ENCODE results near the gene HOMER2. TPM values are rescaled to one million over a fixed set of nuclear protein-coding genes. Genes with fewer than 3 reads are reported as not detected.

The HOMER2 gene
- total RNA-seq, 4 donors from 2014 or later: 0.40 to 25.1 (median 6.1) TPM

DNA sequence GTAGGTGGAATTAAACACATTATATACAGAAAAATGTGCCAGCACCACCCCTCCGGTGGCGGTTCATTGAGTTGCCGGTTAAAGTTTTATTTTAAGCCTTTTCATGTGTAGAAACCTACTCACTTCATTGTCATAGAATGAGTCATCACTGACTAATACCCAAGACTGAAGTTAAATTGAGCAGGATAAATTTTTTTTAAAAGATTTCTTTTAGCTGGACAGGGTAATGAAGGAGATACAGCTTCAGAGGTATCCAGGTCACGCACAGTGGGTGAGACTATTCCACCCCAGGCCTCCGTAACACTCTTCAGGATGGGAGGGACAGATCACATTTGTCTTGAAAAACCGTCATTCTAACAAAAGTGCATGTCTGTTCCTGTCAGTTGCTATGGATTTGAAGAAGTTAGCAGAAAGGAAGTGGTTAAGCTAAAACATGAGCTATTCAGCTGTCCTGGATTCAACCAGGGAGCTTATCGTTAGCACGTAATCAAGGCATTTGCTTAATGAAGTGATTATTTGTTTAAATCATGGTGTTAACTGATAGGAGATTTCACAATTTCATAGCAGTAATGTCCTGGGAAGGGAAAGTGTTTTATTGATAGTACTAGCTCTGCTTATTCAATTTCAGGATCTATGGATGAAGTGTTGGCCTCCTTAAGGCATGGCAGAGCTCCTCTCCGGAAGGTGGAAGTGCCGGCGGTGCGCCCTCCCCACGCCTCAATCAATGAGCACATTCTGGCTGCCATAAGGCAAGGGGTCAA is 119.7 kb downstream of the HOMER2 start:
- DNase-seq: no peak
- 71 to 88% methylated on average over 8 to 13 of the region's 13 CpGs for WGBS, 2 donors (ENCODE audit: low coverage in 1 of 2)
- in situ Hi-C loops (cut with MboI; ENCODE audit: low pct_ligation_motif_present in 1 of 4, low pct_unique_long_range_greater_than_20kb in 1 of 4, low sequenced_read_pairs in 3 of 4): loop anchor here in 1 of 4 donors (25.0 kb wide), 1 partner anchor 180 kb away; the partner anchor contains the start of gene C15orf40
- intact Hi-C loops (cut with DNase I; ENCODE audit: low total_unique reads): no loop called here
- Histone ChIP-seq H3K4me1 (no peaks in the 10 kb centered on the region), H3K4me3 (no peak overlapping the region), H3K27me3 (no peaks in the 10 kb centered on the region), H3K9me3 (no peaks in the 10 kb centered on the region), H3K27ac (no peak overlapping the region), H3K36me3 (peaks cover 0 to 90% (median 37%) of the 10 kb centered on the region in 4 donors)
- TF ChIP-seq, protein P1, sequence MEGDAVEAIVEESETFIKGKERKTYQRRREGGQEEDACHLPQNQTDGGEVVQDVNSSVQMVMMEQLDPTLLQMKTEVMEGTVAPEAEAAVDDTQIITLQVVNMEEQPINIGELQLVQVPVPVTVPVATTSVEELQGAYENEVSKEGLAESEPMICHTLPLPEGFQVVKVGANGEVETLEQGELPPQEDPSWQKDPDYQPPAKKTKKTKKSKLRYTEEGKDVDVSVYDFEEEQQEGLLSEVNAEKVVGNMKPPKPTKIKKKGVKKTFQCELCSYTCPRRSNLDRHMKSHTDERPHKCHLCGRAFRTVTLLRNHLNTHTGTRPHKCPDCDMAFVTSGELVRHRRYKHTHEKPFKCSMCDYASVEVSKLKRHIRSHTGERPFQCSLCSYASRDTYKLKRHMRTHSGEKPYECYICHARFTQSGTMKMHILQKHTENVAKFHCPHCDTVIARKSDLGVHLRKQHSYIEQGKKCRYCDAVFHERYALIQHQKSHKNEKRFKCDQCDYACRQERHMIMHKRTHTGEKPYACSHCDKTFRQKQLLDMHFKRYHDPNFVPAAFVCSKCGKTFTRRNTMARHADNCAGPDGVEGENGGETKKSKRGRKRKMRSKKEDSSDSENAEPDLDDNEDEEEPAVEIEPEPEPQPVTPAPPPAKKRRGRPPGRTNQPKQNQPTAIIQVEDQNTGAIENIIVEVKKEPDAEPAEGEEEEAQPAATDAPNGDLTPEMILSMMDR (IDR thresholded peaks at IDR 0.05): no peak
- TF ChIP-seq POLR2AphosphoS5 (IDR thresholded peaks at IDR 0.05) (no peak), POLR2A (IDR thresholded peaks at IDR 0.05) (no peak), EP300 (IDR thresholded peaks at IDR 0.05; ENCODE audit: low read depth) (no peak)

- Histone ChIP-seq H3K36me3 (peaks cover 0 to 92% (median 40%) of the 10 kb centered on the region in 4 donors), H3K4me1 (no peaks in the 10 kb centered on the region), H3K27ac (no peak overlapping the region), H3K27me3 (no peaks in the 10 kb centered on the region), H3K4me3 (no peak overlapping the region), H3K9me3 (no peaks in the 10 kb centered on the region)
- in situ Hi-C loops (cut with MboI; ENCODE audit: low pct_ligation_motif_present in 1 of 4, low pct_unique_long_range_greater_than_20kb in 1 of 4, low sequenced_read_pairs in 3 of 4) (loop anchor here in 1 of 4 donors (25.0 kb wide), 1 partner anchor 180 kb away; the partner anchor contains the start of gene C15orf40), intact Hi-C loops (cut with DNase I; ENCODE audit: low total_unique reads) (no loop called here)
- DNase-seq: no peak
- TF ChIP-seq POLR2AphosphoS5 (IDR thresholded peaks at IDR 0.05) (no peak), POLR2A (IDR thresholded peaks at IDR 0.05) (no peak), EP300 (IDR thresholded peaks at IDR 0.05; ENCODE audit: low read depth) (no peak)
- TF ChIP-seq, protein P1 (IDR thresholded peaks at IDR 0.05): no peak
- WGBS, 2 donors (ENCODE audit: low coverage in 1 of 2): 91 to 100% methylated on average over 4 to 5 of the region's 5 CpGs
Observed at GRCh38 chr15:82831894-82832600, 120.5 kb downstream of the HOMER2 start.

DNA sequence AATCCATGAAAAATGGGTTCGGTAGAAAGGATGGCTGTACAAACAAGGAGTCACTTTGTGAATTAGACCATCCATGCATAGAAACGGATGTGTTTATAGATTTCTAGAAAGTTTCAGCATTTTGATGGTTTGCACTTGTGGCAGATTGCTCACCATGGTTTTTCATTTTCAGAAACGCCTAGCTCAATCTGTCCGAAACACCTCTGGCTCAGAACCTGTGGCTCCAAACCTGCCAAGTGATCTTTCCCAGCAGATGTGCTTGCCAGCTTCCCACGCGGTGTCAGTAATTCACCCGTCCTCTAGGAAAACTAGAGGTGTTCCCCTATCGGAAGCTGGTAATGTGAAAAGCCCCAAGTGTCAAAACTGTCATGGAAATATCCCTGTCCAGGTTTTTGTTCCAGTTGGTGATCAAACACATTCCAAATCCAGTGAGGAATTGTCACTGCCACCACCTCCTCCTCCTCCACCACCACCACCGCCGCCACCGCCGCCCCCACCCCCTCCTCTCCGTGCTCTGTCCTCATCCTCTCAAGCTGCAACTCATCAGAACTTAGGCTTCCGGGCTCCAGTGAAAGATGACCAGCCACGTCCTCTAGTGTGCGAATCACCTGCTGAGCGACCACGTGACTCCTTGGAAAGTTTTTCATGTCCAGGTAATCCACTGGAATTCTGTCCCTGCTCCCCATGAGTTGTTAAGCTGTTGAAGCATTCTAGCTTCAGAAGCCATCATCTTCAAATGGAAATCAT is 121.9 kb downstream of the HOMER2 start:
- no peak for DNase-seq
- Histone ChIP-seq H3K9me3 (no peaks in the 10 kb centered on the region), H3K4me3 (no peak overlapping the region), H3K36me3 (peaks cover 0 to 93% (median 41%) of the 10 kb centered on the region in 4 donors), H3K27me3 (no peaks in the 10 kb centered on the region), H3K4me1 (no peaks in the 10 kb centered on the region), H3K27ac (no peak overlapping the region)
- intact Hi-C loops (cut with DNase I; ENCODE audit: low total_unique reads) (no loop called here), in situ Hi-C loops (cut with MboI; ENCODE audit: low pct_ligation_motif_present in 1 of 4, low pct_unique_long_range_greater_than_20kb in 1 of 4, low sequenced_read_pairs in 3 of 4) (loop anchor here in 1 of 4 donors (25.0 kb wide), 1 partner anchor 182 kb away; the partner anchor contains the start of gene C15orf40)
- WGBS, 2 donors (ENCODE audit: low coverage in 1 of 2): 87 to 89% methylated on average over 11 to 18 of the region's 18 CpGs
- no peak for TF ChIP-seq POLR2AphosphoS5 (IDR thresholded peaks at IDR 0.05)

GRCh38 chr15:82829234-82829633 is 123.3 kb downstream of the HOMER2 start:
- H3K9me3 ChIP-seq: no peaks in the 10 kb centered on the region
- no peaks in the 10 kb centered on the region for H3K27me3 ChIP-seq
- peaks cover 0 to 93% (median 41%) of the 10 kb centered on the region in 4 donors for H3K36me3 ChIP-seq
- no peaks in the 10 kb centered on the region for H3K4me1 ChIP-seq
- DNase-seq: no peak
- intact Hi-C loops (cut with DNase I; ENCODE audit: low total_unique reads): no loop called here
- no peak overlapping the region for H3K27ac ChIP-seq
- TF ChIP-seq, protein P1 (IDR thresholded peaks at IDR 0.05): no peak
- TF ChIP-seq POLR2AphosphoS5 (IDR thresholded peaks at IDR 0.05): no peak
- no peak for TF ChIP-seq EP300 (IDR thresholded peaks at IDR 0.05; ENCODE audit: low read depth)
- no peak for TF ChIP-seq POLR2A (IDR thresholded peaks at IDR 0.05)
- in situ Hi-C loops (cut with MboI; ENCODE audit: low pct_ligation_motif_present in 1 of 4, low pct_unique_long_range_greater_than_20kb in 1 of 4, low sequenced_read_pairs in 3 of 4): loop anchor here in 1 of 4 donors (25.0 kb wide), 1 partner anchor 183 kb away; the partner anchor contains the start of gene C15orf40
- H3K4me3 ChIP-seq: no peak overlapping the region
- 95% methylated on average over 4 of the region's 4 CpGs; no CpG with 5 or more reads in 1 of the 2 donors for WGBS, 2 donors (ENCODE audit: low coverage in 1 of 2)
